DMS 273 (cell line): ENCODE data around the gene RAB44.
A peak's percentile ranks its signal among the peaks of the same experiment; 100 is the strongest.
"Not testable (repeated sequence)": the region's sequence is repeated elsewhere in the genome, so short reads cannot be mapped to it uniquely, and the experiment has no call there.

Source experiments
- DNase-seq: peaks from one replicate; lab custom pipeline; 2025; ENCODE audit not compliant: unreplicated experiment; lab: John Stamatoyannopoulos, UW

Gene RAB44

GRCh38 chr6:36697481-36697903, at the start of gene RAB44:
Gene RAB44 (plus strand): TSS chr6:36697826. CDS start chr6:36704236, 6,410 bp downstream.
- DNase-seq: no peak

DNA sequence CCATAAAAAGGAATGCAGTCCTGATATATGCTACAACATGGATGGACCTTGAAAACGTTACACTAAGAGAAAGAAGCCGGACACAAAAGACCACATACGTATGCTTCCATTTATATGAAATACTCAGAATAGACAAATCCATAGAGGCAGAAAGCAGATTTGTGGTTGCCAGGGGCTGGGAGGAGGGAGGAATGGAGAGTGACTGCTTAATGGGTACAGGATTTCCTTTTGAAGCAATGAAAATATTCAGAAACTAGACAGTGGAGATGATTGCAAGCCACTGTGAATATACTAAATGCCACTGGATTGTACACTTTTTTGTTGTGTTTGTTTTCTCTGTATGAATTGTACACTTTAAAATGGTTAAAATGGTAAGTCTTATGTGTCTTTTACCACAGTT, 48.5 kb upstream of the RAB44 start:
- no peak for DNase-seq

DNA sequence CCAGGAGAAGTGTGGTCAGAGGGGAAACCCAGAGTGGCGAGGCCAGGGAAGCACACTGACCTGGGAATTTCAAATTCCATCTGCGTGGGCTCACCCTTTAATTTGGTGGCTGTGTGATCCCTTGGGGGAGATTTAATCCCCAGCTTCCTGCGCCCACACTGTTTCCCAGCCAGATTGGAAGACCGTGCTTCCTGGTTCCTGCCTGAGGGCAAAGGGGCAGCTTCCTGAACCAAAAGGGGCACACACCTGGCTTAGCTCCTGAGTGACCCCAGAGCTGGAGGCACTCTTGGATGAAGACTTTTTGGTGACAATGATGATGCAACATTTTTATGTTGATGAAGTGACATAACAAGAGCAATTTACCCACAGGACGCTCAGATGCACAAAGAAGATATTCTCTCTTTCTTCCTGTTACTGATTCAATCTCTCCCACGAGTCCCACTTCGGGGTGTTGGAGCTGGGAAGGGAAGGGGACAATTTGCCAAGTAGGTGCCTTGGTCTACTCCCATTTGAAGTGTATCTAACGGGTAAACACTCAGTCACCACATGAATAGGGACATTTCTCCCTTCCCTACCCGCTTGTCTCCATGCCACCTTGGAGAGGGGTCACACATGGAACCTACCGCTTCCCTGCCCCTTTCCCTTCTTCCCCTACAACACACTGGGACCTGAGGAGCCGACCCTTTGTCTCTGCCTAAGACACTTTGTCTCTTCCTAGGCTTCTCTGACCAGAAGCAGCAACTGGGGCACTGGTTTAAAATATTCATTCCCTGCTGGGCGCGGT, 47.7 kb upstream of the RAB44 start:
- no peak for DNase-seq

- peak; percentile 36 for DNase-seq
Measured at GRCh38 chr6:36650848-36651478, 46.7 kb upstream of the RAB44 start.

DNA sequence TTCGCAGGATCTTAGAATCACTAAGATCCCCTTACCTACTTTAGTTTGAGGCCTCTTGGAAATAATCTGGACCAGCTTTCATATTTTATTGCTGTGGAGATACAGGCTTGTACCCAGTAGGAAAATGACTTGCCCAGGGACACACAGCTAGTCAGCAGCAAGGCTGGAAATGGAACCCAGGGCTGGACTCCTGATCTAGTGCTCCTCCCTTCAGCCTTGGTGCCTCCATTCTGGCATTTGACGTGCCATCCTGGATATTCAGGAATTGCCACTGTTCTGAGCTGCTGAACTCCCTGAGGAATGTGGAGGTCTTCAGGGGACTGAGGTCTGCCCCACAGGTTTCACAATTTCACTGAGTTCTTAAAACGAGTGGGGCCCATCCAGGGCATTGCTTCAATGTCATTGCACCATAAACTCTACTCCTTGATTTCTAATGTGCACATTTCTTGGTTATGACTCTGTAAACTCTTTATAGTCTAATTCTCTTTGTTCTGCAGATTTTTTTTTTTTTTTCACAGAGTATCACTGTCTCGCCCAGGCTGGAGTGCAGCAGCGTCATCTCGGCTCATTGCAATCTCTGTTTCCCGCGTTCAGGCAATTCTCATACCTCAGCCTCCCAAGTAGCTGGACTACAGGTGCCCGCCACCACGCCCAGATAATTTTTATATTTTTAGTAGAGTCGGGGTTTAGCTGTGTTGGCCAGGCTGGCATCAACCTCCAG, 45.8 kb upstream of the RAB44 start:
- DNase-seq: no peak

DNA sequence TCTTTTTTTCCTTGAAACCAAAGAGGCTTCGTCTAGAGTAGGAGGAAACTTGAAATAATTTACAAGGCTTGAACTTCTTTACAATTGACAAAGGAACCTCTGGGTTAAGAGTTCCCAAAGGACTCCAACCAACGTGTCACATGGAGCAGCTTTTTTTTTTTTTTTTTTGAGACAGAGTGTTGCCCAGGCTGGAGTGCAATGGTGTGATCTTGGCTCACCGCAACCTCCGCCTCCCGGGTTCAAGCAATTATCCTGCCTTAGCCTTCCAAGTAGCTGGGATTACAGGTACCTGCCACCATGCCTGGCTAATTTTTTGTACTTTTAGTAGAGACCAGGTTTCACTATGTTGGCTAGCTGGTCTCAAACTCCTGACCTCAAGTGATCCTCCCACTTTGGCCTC, 43.2 kb upstream of the RAB44 start:
- DNase-seq: not testable (repeated sequence)

DNA sequence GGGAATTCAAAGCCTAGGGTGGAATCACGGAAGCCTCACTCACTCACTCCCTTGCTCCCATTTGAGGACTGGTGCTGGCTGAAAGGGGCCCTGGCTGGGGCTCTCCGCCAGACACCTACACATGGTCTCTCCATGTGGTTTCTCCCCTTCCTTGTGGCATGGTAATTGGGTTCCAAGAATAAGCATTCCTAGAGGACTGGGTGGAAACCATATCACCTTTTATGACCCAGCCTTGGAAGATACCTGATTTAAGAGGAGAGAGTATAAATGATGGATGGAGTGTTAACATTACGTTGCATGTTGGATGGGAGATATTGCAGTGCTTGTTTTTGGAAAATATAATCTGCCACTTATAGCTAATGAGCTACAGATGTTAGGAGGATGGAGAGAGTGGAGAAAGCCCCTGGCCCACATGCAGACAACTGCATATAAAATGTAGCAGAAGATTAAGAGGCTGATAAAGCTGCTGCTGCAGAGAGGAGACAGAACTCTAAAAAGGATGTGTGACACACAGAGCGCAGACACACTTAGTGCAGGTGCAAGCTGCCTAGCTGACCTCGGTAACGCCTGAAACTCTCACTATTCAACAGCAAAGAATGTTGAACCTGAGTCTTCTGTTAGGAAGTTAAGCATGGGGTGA, 42.4 kb upstream of the RAB44 start:
- peak; percentile 75 for DNase-seq

DNA sequence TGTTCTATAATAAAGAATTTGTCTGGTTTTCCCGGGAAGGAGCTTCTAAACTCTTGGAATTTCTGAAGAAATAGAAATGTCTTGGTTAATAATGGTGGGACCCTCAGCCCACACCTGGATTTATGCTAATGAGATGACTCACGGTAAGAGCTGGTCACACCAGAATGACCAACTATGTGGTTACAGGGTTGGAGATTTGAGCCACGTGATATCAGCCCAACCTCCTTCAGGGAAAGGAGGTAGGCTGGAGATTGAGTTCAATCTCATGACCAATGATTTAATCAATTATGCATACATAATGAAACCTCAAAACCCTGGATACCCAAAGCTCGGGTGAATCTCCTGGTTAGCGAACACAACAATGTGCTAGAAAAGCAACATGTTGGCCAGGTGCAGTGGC, 41.2 kb upstream of the RAB44 start:
- DNase-seq: no peak

- DNase-seq: peak; percentile 68
Measured at GRCh38 chr6:36657271-36657670, 40.4 kb upstream of the RAB44 start.

- DNase-seq: no peak
Measured at GRCh38 chr6:36657942-36658544, 39.6 kb upstream of the RAB44 start.

- peak; percentile 58 for DNase-seq
Measured at GRCh38 chr6:36659271-36659670, 38.4 kb upstream of the RAB44 start.

DNA sequence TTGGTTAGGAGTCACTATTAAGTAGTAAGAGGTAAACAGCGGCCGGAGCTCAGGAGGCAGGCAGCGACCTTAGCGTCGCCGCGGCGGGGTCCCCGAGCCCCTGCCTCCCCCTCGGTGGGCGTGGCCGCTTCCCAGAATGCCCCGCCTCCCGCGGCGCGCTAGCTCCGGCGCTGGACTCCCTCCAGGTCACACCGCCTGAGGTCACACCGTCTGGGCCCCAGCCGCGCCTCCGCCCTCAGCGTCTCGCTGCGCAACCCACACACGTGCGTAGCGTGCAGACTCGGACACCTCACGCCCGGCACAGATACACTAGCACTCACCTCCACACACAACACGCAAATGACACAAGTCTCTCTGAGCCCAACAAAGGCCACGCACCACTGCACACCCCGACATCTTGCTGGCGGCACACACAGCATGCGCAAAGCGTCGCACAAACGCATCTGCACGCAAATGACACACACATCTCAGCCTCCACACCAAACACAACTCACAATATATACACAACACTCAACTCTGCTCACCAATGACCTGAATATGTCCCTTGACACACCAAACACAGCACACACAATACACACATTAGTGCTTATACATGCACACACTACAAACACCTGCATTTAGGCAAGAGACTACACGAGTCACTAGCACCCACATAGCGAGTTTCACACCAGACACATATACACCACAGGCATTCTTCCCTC, 36.7 kb upstream of the RAB44 start:
- no peak for DNase-seq

GRCh38 chr6:36662380-36662779, 35.2 kb upstream of the RAB44 start:
- DNase-seq: no peak

DNA sequence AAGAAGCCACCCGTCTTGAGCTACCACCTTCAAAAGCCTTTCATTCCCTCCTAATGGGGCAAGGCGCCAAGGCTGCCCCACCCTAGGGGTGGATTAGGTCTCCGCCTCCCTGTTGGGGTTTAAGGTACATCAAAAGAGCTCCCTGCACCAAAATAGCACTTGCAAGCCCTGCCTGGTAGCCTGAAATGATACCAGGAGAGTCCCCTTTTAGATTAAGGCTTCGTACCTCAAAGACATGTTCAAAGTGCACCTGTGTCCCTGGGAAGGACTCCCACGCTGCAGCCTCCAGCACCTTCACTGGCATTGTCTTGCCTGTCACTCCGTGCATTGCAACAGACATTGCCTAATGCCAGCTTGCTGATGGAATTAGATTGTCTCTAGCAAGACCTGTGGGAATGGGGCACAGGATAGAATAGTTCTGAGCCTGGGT, 34.8 kb upstream of the RAB44 start:
- DNase-seq: peak; percentile 36

GRCh38 chr6:36663504-36664446, 33.9 kb upstream of the RAB44 start:
- no peak for DNase-seq

- no peak for DNase-seq
Measured at GRCh38 chr6:36665180-36665579, 32.4 kb upstream of the RAB44 start.

- peak; percentile 46 for DNase-seq
Measured at GRCh38 chr6:36666287-36666686, 31.3 kb upstream of the RAB44 start.

- DNase-seq: peak; percentile 95
Measured at GRCh38 chr6:36666826-36667591, 30.6 kb upstream of the RAB44 start.

DNA sequence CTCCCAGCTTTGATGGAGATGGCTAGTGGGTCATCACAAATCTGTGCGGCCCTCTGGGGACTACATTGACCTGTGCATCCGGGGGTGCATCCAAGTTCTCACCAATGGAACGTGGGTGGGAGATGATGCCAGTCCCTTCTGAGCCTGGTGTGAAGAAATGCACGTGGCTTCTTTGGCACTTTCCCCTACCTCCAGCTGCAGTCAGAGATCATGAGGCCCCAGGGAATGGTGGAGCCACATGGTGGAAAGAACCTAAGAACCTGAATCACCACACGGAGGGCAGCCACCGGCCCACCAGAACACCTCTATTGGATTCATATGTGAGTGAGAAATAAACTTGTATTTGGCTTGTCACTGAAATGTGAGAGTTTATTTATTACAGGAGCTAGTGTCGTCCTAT, 29.0 kb upstream of the RAB44 start:
- DNase-seq: peak; percentile 78
